ENCODE measurements around the gene ATP6V1E1. TPM values are rescaled to one million over a fixed set of nuclear protein-coding genes. Genes with fewer than 3 reads are reported as not detected.

The ATP6V1E1 gene
- total and polyA plus RNA-seq, 9 of the 15 experiments (the other 6 are each of a cell fraction or from before 2014, with no cell fraction given), result 122 to 249 (median 179) TPM

GRCh38 chr22:17627961-17628405 is 566 bp downstream of the ATP6V1E1 start:
- intact Hi-C loops (cut with micrococcal nuclease), result no loop called here
- BruUV-seq (replicated peaks), result TSS peak; percentile 89
- peaks cover 33% of the 10 kb centered on the region for H3K36me3 ChIP-seq (ENCODE audit: control insufficient read depth, insufficient read depth, low read length)
- ChIA-PET POLR2A (no interaction called here), CTCF (ENCODE audit: low intra/inter-chr PET ratio) (no interaction called here)
- in situ Hi-C loops (cut with MboI), result no loop called here
- peak overlapping the region; percentile 97 for H3K4me2 ChIP-seq (ENCODE audit: insufficient read depth, low read length)
- no peak for FAIRE-seq
- peak overlapping the region; percentile 87 for H3K27ac ChIP-seq (ENCODE audit: extremely low read depth, low read depth, low read length)
- H3K27me3 ChIP-seq (ENCODE audit: control insufficient read depth in 2 of 2, insufficient read depth in 2 of 2, low read length in 2 of 2), result no peaks in the 10 kb centered on the region
- peaks cover 17 to 19% of the 10 kb centered on the region in 2 experiments for H3K4me1 ChIP-seq (replicated peaks in 1 of 2; ENCODE audit: control insufficient read depth in 2 of 2, insufficient read depth in 2 of 2, low read length in 2 of 2)
- DNase-seq (ENCODE audit: extremely low read depth in 1 of 4, low spot score in 3 of 4), result no peak
- H4K20me1 ChIP-seq (replicated peaks; ENCODE audit: control insufficient read depth, insufficient read depth, low read length), result no peaks in the 10 kb centered on the region
- WGBS (ENCODE audit: insufficient coverage, low coverage, missing lambda C conversion rate), result 2% methylated on average over 23 of the region's 24 CpGs
- peaks cover 63% of the 10 kb centered on the region for H3K79me2 ChIP-seq (ENCODE audit: control insufficient read depth, insufficient read depth, low read length)
- no peaks in the 10 kb centered on the region for H3K9me1 ChIP-seq (ENCODE audit: control insufficient read depth, insufficient read depth, low read length)
- H2AFZ ChIP-seq (ENCODE audit: low read depth, low read length), result peak overlapping the region; percentile 80
- peak overlapping the region; percentile 80 for H3K4me3 ChIP-seq
- peak overlapping the region; percentile 95 to 99 for H3K9ac ChIP-seq (ENCODE audit: insufficient read depth in 1 of 2, low read depth in 2 of 2, low read length in 2 of 2)
- no peaks in the 10 kb centered on the region for H3K9me3 ChIP-seq (replicated peaks; ENCODE audit: control insufficient read depth, insufficient read depth, low read depth, low read length)
- ATAC-seq, result no peak
- TF ChIP-seq TEAD1 (CRISPR knock-in tag; IDR thresholded peaks at IDR 0.05) (0 out of 4 replicates have a peak, but pooled peaks of 1 of the 2 experiments have one; percentile 65), POLR2H (tag; IDR thresholded peaks at IDR 0.05; ENCODE audit: low read depth) (no peak), MTA1 (IDR thresholded peaks at IDR 0.05; ENCODE audit: borderline replicate concordance) (no peak), ZNF445 (CRISPR knock-in tag; IDR thresholded peaks at IDR 0.05; ENCODE audit: low read depth) (no peak), XRCC3 (IDR thresholded peaks at IDR 0.05) (no peak), NR1H2 (CRISPR knock-in tag; IDR thresholded peaks at IDR 0.05) (peak; percentile 68; the same call in 1 of the 2 replicates), TCF3 (CRISPR knock-in tag; IDR thresholded peaks at IDR 0.05) (no peak), SRSF1 (IDR thresholded peaks at IDR 0.05; ENCODE audit: low read depth, low read length) (no peak), SNIP1 (IDR thresholded peaks at IDR 0.05; ENCODE audit: low read depth) (no peak), PCBP1 (IDR thresholded peaks at IDR 0.05; ENCODE audit: low read depth, low read length, poor library complexity, severe bottlenecking) (no peak), SETDB1 (IDR thresholded peaks at IDR 0.05; ENCODE audit: low read length) (no peak), MLX (CRISPR knock-in tag; conservative IDR thresholded peaks at IDR 0.05) (0 out of 4 replicates have a peak, but pooled peaks of 1 of the 2 experiments have one; percentile 18), CBFB (CRISPR knock-in tag; IDR thresholded peaks at IDR 0.05) (peak; percentile 69; the same call in 1 of the 2 replicates), LARP7 (IDR thresholded peaks at IDR 0.05) (no peak), SAFB (IDR thresholded peaks at IDR 0.05; ENCODE audit: borderline replicate concordance, low read depth, low read length) (no peak), BRCA1 (IDR thresholded peaks at IDR 0.05) (no peak), BRCA1 (CRISPR knock-in tag; IDR thresholded peaks at IDR 0.05) (no peak), RB1 (IDR thresholded peaks at IDR 0.05; ENCODE audit: low read depth) (peak; percentile 28; the same call in 1 of the 2 replicates), PREB (CRISPR knock-in tag; IDR thresholded peaks at IDR 0.05) (no peak), ETS1 (conservative IDR thresholded peaks at IDR 0.05; ENCODE audit: control insufficient read depth, low read depth, low read length) (0 out of 2 replicates have a peak, but pooled peaks have one; percentile 5)
